ENCODE results near the gene IQCE.
"Not testable (repeated sequence)": the region's sequence is repeated elsewhere in the genome, so short reads cannot be mapped to it uniquely, and the experiment has no call there.

Gene IQCE

GRCh38 chr7:2532199-2532772 lies 26.5 kb upstream of the IQCE start:
- DNase-seq (ENCODE audit: low spot score): not testable (repeated sequence)

DNA sequence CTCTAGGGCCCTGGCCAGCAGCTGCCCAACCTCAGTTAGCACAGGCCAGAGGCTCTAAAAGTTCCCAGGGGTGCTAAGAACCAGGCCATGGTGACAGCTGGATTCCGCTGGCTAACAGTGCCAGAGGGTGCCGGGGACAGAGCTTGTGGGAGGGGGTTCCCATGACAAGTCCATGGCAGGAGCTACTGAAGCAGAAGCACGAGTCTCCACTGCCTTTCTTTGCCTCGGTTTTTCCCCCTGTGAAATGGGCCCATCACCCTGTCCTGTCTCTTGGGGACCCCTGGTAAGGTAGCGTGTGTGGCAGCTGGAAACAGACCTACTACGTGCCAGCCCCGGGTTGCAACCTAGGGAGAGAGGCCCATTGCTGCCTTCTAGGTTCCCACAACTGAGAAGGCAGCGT lies 26.0 kb upstream of the IQCE start:
- not testable (repeated sequence) for DNase-seq (ENCODE audit: low spot score)

GRCh38 chr7:2533566-2533965 lies 25.2 kb upstream of the IQCE start:
- DNase-seq (ENCODE audit: low spot score): not testable (repeated sequence)

DNA sequence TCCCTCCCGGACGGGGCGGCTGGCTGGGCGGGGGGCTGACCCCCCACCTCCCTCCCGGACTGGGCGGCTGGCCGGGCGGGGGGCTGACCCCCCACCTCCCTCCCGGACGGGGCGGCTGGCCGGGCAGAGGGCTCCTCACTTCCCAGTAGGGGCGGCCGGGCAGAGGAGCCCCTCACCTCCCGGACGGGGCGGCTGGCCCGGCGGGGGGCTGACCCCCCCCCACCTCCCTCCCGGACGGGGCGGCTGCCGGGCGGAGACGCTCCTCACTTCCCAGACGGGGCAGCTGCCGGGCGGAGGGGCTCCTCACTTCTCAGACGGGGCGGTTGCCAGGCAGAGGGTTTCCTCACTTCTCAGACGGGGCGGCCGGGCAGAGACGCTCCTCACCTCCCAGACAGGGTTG lies 24.6 kb upstream of the IQCE start:
- DNase-seq (ENCODE audit: low spot score): not testable (repeated sequence)

DNA sequence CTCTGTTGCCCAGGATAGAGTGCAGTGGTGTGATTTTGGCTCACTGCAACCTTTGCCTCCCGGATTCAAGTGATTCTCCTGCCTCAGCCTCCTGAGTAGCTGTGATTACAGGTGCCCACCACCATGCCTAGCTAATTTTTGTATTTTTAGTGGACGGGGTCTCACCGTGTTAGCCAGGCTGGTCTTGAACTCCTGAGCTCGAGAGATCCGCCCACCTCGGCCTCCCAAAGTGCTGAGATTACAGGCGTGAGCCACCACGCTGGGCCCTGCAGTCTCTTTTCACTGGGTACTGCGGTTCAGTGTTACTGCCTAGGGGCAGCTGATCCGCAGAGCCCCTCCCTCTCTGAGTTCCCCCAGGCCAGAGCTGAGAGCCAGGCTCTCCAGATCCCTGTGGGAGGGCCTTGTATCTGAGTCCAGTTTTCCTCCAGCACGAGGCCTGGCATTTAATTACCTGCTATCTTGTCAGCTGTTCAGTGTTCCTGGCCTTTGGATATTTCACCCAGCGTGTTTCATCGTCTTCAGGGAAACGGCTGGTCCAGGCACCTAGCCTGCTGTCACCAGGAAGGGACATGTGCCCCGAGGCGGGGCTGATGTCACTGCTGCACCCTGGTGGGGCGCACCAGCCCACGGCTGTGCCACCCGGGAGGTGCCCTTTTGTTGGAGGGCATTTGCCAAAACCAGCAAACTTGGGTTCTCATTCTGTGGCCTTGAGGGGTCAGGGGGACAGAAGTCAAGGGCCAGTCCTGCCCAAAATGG lies 22.7 kb upstream of the IQCE start:
- DNase-seq (ENCODE audit: low spot score): not testable (repeated sequence)

- DNase-seq (ENCODE audit: low spot score): no peak
Measured at GRCh38 chr7:2537981-2538851, 20.6 kb upstream of the IQCE start.

GRCh38 chr7:2539031-2539911 lies 19.5 kb upstream of the IQCE start:
- DNase-seq (ENCODE audit: low spot score): no peak

GRCh38 chr7:2540133-2540532 lies 18.6 kb upstream of the IQCE start:
- no peak for DNase-seq (ENCODE audit: low spot score)

GRCh38 chr7:2540641-2541051 lies 18.1 kb upstream of the IQCE start:
- no peak for DNase-seq (ENCODE audit: low spot score)

GRCh38 chr7:2541291-2542010 lies 17.3 kb upstream of the IQCE start:
- no peak for DNase-seq (ENCODE audit: low spot score)

DNA sequence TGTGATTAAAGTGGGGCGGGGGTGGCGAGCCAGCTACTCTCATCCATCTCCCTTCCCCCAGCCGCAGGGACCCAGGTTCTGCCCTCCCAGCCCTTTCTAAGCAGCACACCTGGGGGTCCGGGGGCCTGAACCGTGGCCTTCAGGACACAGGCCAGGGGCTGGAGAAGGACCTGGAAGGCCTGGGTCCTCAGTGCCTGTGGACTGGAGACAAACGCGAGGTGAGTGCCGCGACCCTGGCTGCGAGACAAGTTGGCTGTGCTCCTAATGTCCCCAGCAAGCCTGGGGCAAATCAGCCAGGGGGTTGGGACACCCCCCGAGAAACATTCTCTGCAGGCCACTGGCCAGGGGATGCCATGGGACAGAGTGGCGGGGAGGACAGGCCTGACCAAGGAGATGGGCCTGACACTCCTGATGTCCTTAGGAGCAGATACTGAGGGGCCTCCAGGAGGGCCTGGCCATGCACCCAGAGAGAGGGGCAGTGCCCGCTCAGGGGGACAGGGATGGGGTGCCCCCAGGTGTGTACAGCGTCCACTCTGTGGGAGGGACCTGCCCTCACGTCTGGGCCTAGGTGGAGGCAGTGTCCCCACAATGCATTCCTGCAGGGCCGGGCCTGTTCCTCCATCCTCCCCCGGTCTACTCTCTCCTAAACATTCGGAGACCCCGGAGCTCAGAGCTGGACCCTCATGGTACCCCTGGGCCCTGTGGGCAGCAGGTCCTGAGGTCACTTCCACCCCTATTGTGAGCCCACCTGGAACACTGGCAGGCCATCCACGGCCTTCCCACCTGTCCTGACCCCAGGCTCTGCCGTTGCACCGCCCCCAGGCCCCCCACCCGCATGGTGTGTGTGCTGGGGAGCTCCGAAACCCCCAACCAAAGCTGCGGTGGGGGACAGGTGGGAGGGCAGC lies 16.5 kb upstream of the IQCE start:
- DNase-seq (ENCODE audit: low spot score): no peak

DNA sequence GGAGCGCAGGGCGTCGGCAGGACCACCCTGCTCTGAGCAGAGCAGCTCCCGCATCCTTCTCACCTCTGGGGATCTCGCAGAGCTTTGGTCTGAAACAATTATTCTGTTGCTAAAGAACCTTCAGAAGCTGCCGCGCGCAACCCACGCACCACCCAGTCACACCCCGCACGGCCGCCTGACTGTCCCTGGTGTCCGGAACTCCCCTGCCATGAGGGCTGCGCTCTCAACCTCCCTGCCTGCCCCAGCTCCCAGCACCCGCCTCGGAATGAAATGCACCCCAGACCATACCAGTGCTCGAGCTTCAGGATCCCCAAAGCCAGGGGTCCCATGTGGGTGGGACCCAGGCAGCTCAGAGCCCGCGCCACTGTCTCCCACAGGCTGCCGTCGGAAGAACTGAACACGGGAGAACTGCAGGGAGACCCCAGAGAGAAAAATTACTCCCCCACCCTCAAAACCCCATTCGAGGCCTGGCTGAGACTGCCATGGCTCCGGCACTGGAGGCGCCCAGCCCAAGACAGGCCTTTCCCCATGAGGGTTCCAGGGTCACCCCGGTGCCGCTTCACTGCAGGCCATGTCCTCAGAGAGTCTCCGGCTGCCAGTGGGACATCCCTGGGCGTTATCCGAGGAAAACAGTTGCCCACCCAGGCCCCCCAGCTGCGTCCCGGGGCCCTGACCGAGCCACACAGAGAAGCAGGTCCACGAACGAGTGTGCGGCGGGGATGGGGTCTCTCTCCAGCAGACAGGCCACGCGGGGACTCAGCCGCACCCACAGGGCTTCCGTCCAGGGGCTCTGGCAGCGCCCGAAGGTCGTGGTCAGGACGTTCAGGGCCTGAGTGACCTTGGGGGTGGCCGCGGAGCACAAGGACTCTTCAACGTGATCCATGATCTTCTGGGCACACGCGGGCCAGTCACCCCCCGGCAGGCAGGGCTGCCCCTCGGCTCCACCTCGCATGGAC lies 15.6 kb upstream of the IQCE start:
- no peak for DNase-seq (ENCODE audit: low spot score)

GRCh38 chr7:2544541-2545188 lies 14.1 kb upstream of the IQCE start:
- DNase-seq (ENCODE audit: low spot score): no peak

DNA sequence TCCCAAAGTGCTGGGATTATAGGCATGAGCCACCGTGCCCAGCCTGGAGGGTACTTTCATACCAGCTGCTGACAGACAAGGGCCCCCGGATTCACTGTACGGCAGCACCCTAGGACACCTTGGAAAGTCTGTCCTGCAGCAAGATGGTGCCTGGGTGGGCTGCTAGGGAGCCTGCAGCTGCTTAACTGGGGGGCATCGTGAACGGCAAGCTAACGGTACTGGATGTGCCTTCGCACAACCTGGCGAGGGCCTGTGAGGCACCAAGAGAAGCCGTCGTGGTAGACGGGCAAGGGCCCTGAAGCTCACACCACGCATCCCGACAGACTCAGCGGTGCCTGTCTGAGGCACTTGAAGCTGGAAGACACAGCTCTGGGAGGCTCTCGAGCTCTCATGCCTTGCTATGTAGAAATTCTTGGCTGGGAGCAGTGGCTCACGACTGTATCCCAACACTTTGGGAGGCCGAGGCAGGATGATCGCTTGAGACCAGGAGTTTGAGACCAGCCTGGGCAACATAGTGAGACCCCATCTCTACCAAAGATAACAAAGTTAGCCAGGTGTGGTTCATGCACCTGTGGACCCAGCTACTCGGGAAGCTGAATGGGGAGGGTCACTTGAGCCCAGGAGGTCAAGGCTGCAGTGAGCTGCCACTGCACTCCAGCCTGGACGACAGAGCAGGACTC lies 12.9 kb upstream of the IQCE start:
- DNase-seq (ENCODE audit: low spot score): no peak

- no peak for DNase-seq (ENCODE audit: low spot score)
Measured at GRCh38 chr7:2546776-2547586, 11.8 kb upstream of the IQCE start.

DNA sequence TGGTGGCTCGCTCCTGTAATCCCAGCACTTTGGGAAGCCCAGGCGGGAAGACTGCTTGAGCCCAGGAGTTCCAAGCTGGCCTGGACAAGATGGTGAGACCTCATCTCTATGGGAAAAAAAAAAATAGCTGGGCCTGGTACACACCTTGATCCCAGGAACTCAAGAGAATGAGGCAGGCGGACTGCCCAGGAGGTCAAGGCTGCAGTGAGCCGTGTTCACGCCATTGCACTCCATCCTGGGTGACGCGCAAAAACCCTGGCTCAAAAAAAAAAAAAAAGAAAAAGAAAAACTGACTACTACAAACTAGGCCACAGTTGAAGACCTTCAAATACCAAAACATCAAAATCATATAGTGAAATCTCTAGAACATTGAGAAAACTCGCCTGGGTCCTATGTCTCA lies 7.4 kb upstream of the IQCE start:
- no peak for DNase-seq (ENCODE audit: low spot score)

- no peak for DNase-seq (ENCODE audit: low spot score)
Measured at GRCh38 chr7:2553108-2553507, 5.7 kb upstream of the IQCE start.
